Measurements from ENCODE around the gene LIN7B. TPM values are rescaled to one million over a fixed set of nuclear protein-coding genes. Genes with fewer than 3 reads are reported as not detected.

The LIN7B gene
- total and polyA plus RNA-seq, 2 of the 8 experiments (the other 6 are each of a cell fraction or from before 2014, with no cell fraction given): 4.1 to 4.2 TPM

DNA sequence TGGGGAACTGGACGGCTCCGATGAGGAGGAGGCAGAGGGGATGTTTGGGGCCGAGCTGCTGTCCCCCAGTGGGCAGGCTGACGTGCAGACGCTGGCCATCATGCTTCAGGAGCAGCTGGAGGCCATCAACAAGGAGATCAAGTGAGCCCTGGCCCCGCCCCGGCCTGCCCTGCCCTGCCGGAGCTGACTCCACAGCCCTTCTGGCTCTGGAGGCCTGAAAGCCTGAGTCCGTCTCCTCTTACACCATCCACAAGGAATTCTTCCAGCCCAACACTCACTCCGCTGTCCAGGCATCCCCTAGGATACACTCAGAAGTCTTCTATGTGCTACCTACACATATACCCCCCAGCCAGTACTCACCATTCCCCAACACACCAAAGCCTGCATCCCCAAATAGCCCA is 22.6 kb downstream of the LIN7B start:
- POLR2A ChIA-PET (ENCODE audit: partially characterized antibody): interaction anchor here (1.0 to 5.8 kb wide), 5 partner anchors 9 to 22 kb away, joined by 3 to 47 read pairs (median 5); partner anchors contain the start of gene LIN7B
- Histone ChIP-seq H2AK5ac (ENCODE audit: low read depth, low read length) (no peak overlapping the region), H2BK15ac (ENCODE audit: low read length) (no peak overlapping the region), H3K23ac (ENCODE audit: insufficient read length) (no peak overlapping the region), H4K91ac (replicated peaks; ENCODE audit: insufficient read length, low read length) (no peak overlapping the region), H3K79me2 (ENCODE audit: control insufficient read depth in 1 of 2, insufficient read depth in 2 of 2, low read length in 2 of 2) (no peaks in the 10 kb centered on the region), H2BK20ac (ENCODE audit: low read length) (no peak overlapping the region), H3K4me2 (ENCODE audit: insufficient read depth in 1 of 2, low read depth in 2 of 2, low read length in 2 of 2) (no peak overlapping the region), H4K8ac (ENCODE audit: extremely low read depth, insufficient read depth, low read length) (no peak overlapping the region), H2BK5ac (ENCODE audit: low read depth, low read length) (no peak overlapping the region), H2AFZ (ENCODE audit: low read length) (no peak overlapping the region), H2BK12ac (ENCODE audit: low read depth, low read length) (0 out of 2 replicates have a peak overlapping the region, but pooled peaks have one; percentile 9), H3K4me1 (replicated peaks in 1 of 4; ENCODE audit: control insufficient read depth in 3 of 4, insufficient read depth in 4 of 4, low read length in 3 of 4) (peaks cover 4 to 12% (median 7%) of the 10 kb centered on the region in 4 experiments; a peak in 6 of 7 replicates), H3K56ac (replicated peaks; ENCODE audit: insufficient read length, low read depth, low read length) (no peak overlapping the region), H4K20me1 (replicated peaks in 1 of 2; ENCODE audit: control insufficient read depth in 1 of 2, insufficient read depth in 2 of 2, low read length in 2 of 2) (peaks cover 0 to 4% of the 10 kb centered on the region in 2 experiments), H3K4ac (replicated peaks; ENCODE audit: insufficient read length, low read depth, low read length) (no peak overlapping the region), H3K36me3 (ENCODE audit: control insufficient read depth in 2 of 4, insufficient read depth in 4 of 4, low read length in 3 of 4) (peaks cover 0 to 5% (median 2%) of the 10 kb centered on the region in 4 experiments; a peak in 3 of 8 replicates), H3K9ac (replicated peaks in 1 of 4; ENCODE audit: extremely low read depth in 1 of 4, low read depth in 3 of 4, low read length in 3 of 4) (no peak overlapping the region), H3K4me3 (ENCODE audit: extremely low read depth in 1 of 4, insufficient read depth in 2 of 4, low read depth in 3 of 4, low read length in 4 of 4) (no peak overlapping the region), H3K79me1 (ENCODE audit: low read depth, low read length) (no peaks in the 10 kb centered on the region), H3K27ac (ENCODE audit: low read depth, low read length) (no peak overlapping the region), H2BK120ac (replicated peaks; ENCODE audit: low read depth, low read length) (no peak overlapping the region), H3K18ac (ENCODE audit: extremely low read depth, low read length) (no peak overlapping the region), H3K27me3 (replicated peaks in 1 of 4; ENCODE audit: control insufficient read depth in 3 of 4, extremely low read depth in 1 of 4, insufficient read depth in 3 of 4, low read length in 3 of 4) (no peaks in the 10 kb centered on the region), H3K23me2 (ENCODE audit: low read depth, low read length) (peaks cover 6% of the 10 kb centered on the region; the same call in 1 of the 2 replicates), H3K9me3 (ENCODE audit: insufficient read depth in 2 of 2, low read depth in 1 of 2, low read length in 1 of 2) (no peaks in the 10 kb centered on the region), H3K14ac (ENCODE audit: insufficient read length) (no peak overlapping the region), H4K5ac (ENCODE audit: insufficient read length, low read depth, low read length) (no peak overlapping the region)
- FAIRE-seq: no peak
- 96% methylated on average over 10 of the region's 10 CpGs; no CpG with 5 or more reads in 1 of the 2 experiments for WGBS, 2 experiments (ENCODE audit: extremely low coverage in 1 of 2, insufficient coverage in 1 of 2, insufficient read length in 1 of 2, insufficient replicate concordance in 2 of 2, low coverage in 1 of 2, low lambda C conversion rate in 2 of 2, missing lambda C conversion rate in 1 of 2)
- no peak for DNase-seq (ENCODE audit: low read depth in 1 of 2, low spot score in 2 of 2)
- CTCF ChIA-PET (ENCODE audit: partially characterized antibody): interaction anchor here (1.0 to 9.7 kb wide), 6 partner anchors 7 to 73 kb away, joined by 3 to 99 read pairs (median 7); no protein-coding TSS in a partner anchor
- TF ChIP-seq FOSL1 (IDR thresholded peaks at IDR 0.05; ENCODE audit: insufficient read depth, low read depth, low read length) (no peak), SP2 (IDR thresholded peaks at IDR 0.05; ENCODE audit: low read length) (no peak), EZH2 (IDR thresholded peaks at IDR 0.05; ENCODE audit: low read depth, low read length, severe bottlenecking) (no peak), POLR2A (IDR thresholded peaks at IDR 0.05; ENCODE audit: control extremely low read depth in 1 of 2, low read depth in 2 of 2, low read length in 2 of 2) (no peak), SIN3A (conservative IDR thresholded peaks at IDR 0.05 in 1 of 2, IDR thresholded peaks at IDR 0.05 in 1 of 2; ENCODE audit: low read depth in 1 of 2, low read length in 2 of 2) (no peak), JUND (IDR thresholded peaks at IDR 0.05; ENCODE audit: low read length) (no peak), POLR2AphosphoS5 (IDR thresholded peaks at IDR 0.05; ENCODE audit: low read depth, low read length) (no peak), BACH1 (IDR thresholded peaks at IDR 0.05; ENCODE audit: low read length) (no peak), TCF12 (IDR thresholded peaks at IDR 0.05; ENCODE audit: low read depth, low read length) (no peak), KDM4A (IDR thresholded peaks at IDR 0.05; ENCODE audit: low read depth, low read length, severe bottlenecking) (no peak), EP300 (IDR thresholded peaks at IDR 0.05; ENCODE audit: borderline replicate concordance in 1 of 2, low read depth in 2 of 2, low read length in 2 of 2) (no peak)
- TF ChIP-seq, protein P1, sequence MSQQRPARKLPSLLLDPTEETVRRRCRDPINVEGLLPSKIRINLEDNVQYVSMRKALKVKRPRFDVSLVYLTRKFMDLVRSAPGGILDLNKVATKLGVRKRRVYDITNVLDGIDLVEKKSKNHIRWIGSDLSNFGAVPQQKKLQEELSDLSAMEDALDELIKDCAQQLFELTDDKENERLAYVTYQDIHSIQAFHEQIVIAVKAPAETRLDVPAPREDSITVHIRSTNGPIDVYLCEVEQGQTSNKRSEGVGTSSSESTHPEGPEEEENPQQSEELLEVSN (IDR thresholded peaks at IDR 0.05): no peak
- TF ChIP-seq, protein P2, sequence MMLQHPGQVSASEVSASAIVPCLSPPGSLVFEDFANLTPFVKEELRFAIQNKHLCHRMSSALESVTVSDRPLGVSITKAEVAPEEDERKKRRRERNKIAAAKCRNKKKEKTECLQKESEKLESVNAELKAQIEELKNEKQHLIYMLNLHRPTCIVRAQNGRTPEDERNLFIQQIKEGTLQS (IDR thresholded peaks at IDR 0.05; ENCODE audit: insufficient read depth, low read depth, low read length): no peak
